Embryonic facial prominence (tissue), 1 donor: ENCODE measurements around the gene PSMD12.

ENCODE experiments used
- DNase-seq: peaks from one replicate; pipeline ENCODE4 v3.0.0-alpha.2; 2016; ENCODE audit errors: extremely low spot score

Gene PSMD12

GRCh38 chr17:67386965-67387551, 20.7 kb upstream of the PSMD12 start:
- DNase-seq = no peak

- no peak for DNase-seq
Observed at GRCh38 chr17:67385122-67385988, 19.0 kb upstream of the PSMD12 start.

GRCh38 chr17:67381929-67382257, 15.5 kb upstream of the PSMD12 start:
- DNase-seq = no peak

GRCh38 chr17:67379251-67379630, 12.9 kb upstream of the PSMD12 start:
- no peak for DNase-seq

- DNase-seq = peak; percentile 49
Observed at GRCh38 chr17:67378454-67379250, 12.3 kb upstream of the PSMD12 start.

- peak; percentile 49 for DNase-seq
Observed at GRCh38 chr17:67377488-67378453, 11.4 kb upstream of the PSMD12 start.

- DNase-seq = peak; percentile 81
Observed at GRCh38 chr17:67376737-67377487, 10.5 kb upstream of the PSMD12 start, which contains the start of gene PITPNC1. Gene PITPNC1, plus strand, starts transcription at chr17:67377281.

- DNase-seq = peak; percentile 83
Observed at GRCh38 chr17:67376415-67376736, 10.0 kb upstream of the PSMD12 start.

- DNase-seq = no peak
Observed at GRCh38 chr17:67375716-67376115, 9.3 kb upstream of the PSMD12 start.

- no peak for DNase-seq
Observed at GRCh38 chr17:67375054-67375427, 8.7 kb upstream of the PSMD12 start.

GRCh38 chr17:67374329-67375053, 8.1 kb upstream of the PSMD12 start:
- DNase-seq = peak; percentile 63

- DNase-seq = no peak
Observed at GRCh38 chr17:67372751-67373150, 6.4 kb upstream of the PSMD12 start.

- no peak for DNase-seq
Observed at GRCh38 chr17:67369676-67370075, 3.3 kb upstream of the PSMD12 start.

GRCh38 chr17:67365738-67366192, 612 bp downstream of the PSMD12 start:
- DNase-seq = no peak

GRCh38 chr17:67364847-67365737, 1.3 kb downstream of the PSMD12 start:
- no peak for DNase-seq

- no peak for DNase-seq
Observed at GRCh38 chr17:67362173-67362572, 4.2 kb downstream of the PSMD12 start.

- DNase-seq = no peak
Observed at GRCh38 chr17:67360880-67361279, 5.5 kb downstream of the PSMD12 start.

- no peak for DNase-seq
Observed at GRCh38 chr17:67359960-67360791, 6.2 kb downstream of the PSMD12 start.
